Measurements from ENCODE around the gene C1QL4.

C1QL4 gene

GRCh38 chr12:49340095-49340870, 3.3 kb upstream of the C1QL4 start:
- no peaks in the 10 kb centered on the region for H3K79me1 ChIP-seq (replicated peaks; ENCODE audit: low read length, poor library complexity, severe bottlenecking)
- H4K91ac ChIP-seq (ENCODE audit: low read length): no peak overlapping the region
- no peak overlapping the region for H4K8ac ChIP-seq (ENCODE audit: low read length)
- H2BK5ac ChIP-seq (ENCODE audit: low read depth, low read length, poor library complexity, severe bottlenecking): no peak overlapping the region
- H2AK5ac ChIP-seq (ENCODE audit: low read length, severe bottlenecking): no peak overlapping the region
- H3K4me3 ChIP-seq (ENCODE audit: insufficient read depth in 1 of 2, low read depth in 1 of 2, low read length in 2 of 2): no peak overlapping the region
- no peak overlapping the region for H2BK15ac ChIP-seq (ENCODE audit: low read depth, poor library complexity, severe bottlenecking)
- H2AFZ ChIP-seq (ENCODE audit: low read depth, low read length): no peak overlapping the region
- DNase-seq: no peak
- no peak overlapping the region for H3K27ac ChIP-seq (ENCODE audit: low read length, poor library complexity, severe bottlenecking)
- no peaks in the 10 kb centered on the region for H3K9me3 ChIP-seq (ENCODE audit: control insufficient read depth, low read length)
- H3K9ac ChIP-seq (ENCODE audit: low read length): no peak overlapping the region
- H2BK12ac ChIP-seq (ENCODE audit: low read length in 2 of 2): no peak overlapping the region
- no peak overlapping the region for H3K18ac ChIP-seq (ENCODE audit: low read depth in 1 of 2, low read length in 2 of 2)
- H3K36me3 ChIP-seq (ENCODE audit: control insufficient read depth in 1 of 2, insufficient read depth in 2 of 2, low read depth in 1 of 2, low read length in 2 of 2): no peaks in the 10 kb centered on the region
- peaks cover 94 to 95% of the 10 kb centered on the region in 2 experiments for H3K27me3 ChIP-seq (ENCODE audit: control insufficient read depth in 1 of 2, insufficient read depth in 1 of 2, low read length in 2 of 2)
- peaks cover 43% of the 10 kb centered on the region for H3K4me1 ChIP-seq (ENCODE audit: control insufficient read depth, insufficient read depth, low read depth, low read length)
- H3K23ac ChIP-seq (ENCODE audit: low read length in 2 of 2): no peak overlapping the region
- no peak overlapping the region for H2BK120ac ChIP-seq (ENCODE audit: low read depth, low read length)
- no peak overlapping the region for H3K14ac ChIP-seq (ENCODE audit: low read length in 2 of 2)
- no peak overlapping the region for H3K4me2 ChIP-seq (ENCODE audit: low read length, poor library complexity, severe bottlenecking)
- H3K4ac ChIP-seq (ENCODE audit: low read depth in 1 of 2, low read length in 2 of 2): no peak overlapping the region
- WGBS: 48% methylated on average over 2 of the region's 6 CpGs

- WGBS: 24% methylated on average over 5 of the region's 5 CpGs
- no peak overlapping the region for H2BK120ac ChIP-seq (ENCODE audit: low read depth, low read length)
- no peak overlapping the region for H3K4me3 ChIP-seq (ENCODE audit: insufficient read depth in 1 of 2, low read depth in 1 of 2, low read length in 2 of 2)
- H2BK12ac ChIP-seq (ENCODE audit: low read length in 2 of 2): no peak overlapping the region
- no peak overlapping the region for H3K4ac ChIP-seq (ENCODE audit: low read depth in 1 of 2, low read length in 2 of 2)
- H3K23ac ChIP-seq (ENCODE audit: low read length in 2 of 2): no peak overlapping the region
- no peak overlapping the region for H3K18ac ChIP-seq (ENCODE audit: low read depth in 1 of 2, low read length in 2 of 2)
- H2AFZ ChIP-seq (ENCODE audit: low read depth, low read length): no peak overlapping the region
- no peak overlapping the region for H3K14ac ChIP-seq (ENCODE audit: low read length in 2 of 2)
- H3K36me3 ChIP-seq (ENCODE audit: control insufficient read depth in 1 of 2, insufficient read depth in 2 of 2, low read depth in 1 of 2, low read length in 2 of 2): no peaks in the 10 kb centered on the region
- no peak overlapping the region for H2AK5ac ChIP-seq (ENCODE audit: low read length, severe bottlenecking)
- no peak overlapping the region for H4K91ac ChIP-seq (ENCODE audit: low read length)
- peaks cover 39% of the 10 kb centered on the region for H3K4me1 ChIP-seq (ENCODE audit: control insufficient read depth, insufficient read depth, low read depth, low read length)
- no peak overlapping the region for H3K27ac ChIP-seq (ENCODE audit: low read length, poor library complexity, severe bottlenecking)
- no peak overlapping the region for H2BK5ac ChIP-seq (ENCODE audit: low read depth, low read length, poor library complexity, severe bottlenecking)
- H2BK15ac ChIP-seq (ENCODE audit: low read depth, poor library complexity, severe bottlenecking): no peak overlapping the region
- no peak for DNase-seq
- H3K9ac ChIP-seq (ENCODE audit: low read length): no peak overlapping the region
- H3K4me2 ChIP-seq (ENCODE audit: low read length, poor library complexity, severe bottlenecking): no peak overlapping the region
- no peaks in the 10 kb centered on the region for H3K9me3 ChIP-seq (ENCODE audit: control insufficient read depth, low read length)
- H3K27me3 ChIP-seq (ENCODE audit: control insufficient read depth in 1 of 2, insufficient read depth in 1 of 2, low read length in 2 of 2): peaks cover 92 to 98% of the 10 kb centered on the region in 2 experiments
- no peaks in the 10 kb centered on the region for H3K79me1 ChIP-seq (replicated peaks; ENCODE audit: low read length, poor library complexity, severe bottlenecking)
- no peak overlapping the region for H4K8ac ChIP-seq (ENCODE audit: low read length)
Observed at GRCh38 chr12:49339464-49339861, 2.5 kb upstream of the C1QL4 start.

- Histone ChIP-seq H3K9ac (ENCODE audit: low read length) (no peak overlapping the region), H3K4me1 (ENCODE audit: control insufficient read depth, insufficient read depth, low read depth, low read length) (peaks cover 39% of the 10 kb centered on the region), H2BK15ac (ENCODE audit: low read depth, poor library complexity, severe bottlenecking) (no peak overlapping the region), H3K9me3 (ENCODE audit: control insufficient read depth, low read length) (no peaks in the 10 kb centered on the region), H3K4ac (ENCODE audit: low read depth in 1 of 2, low read length in 2 of 2) (no peak overlapping the region), H2BK5ac (ENCODE audit: low read depth, low read length, poor library complexity, severe bottlenecking) (no peak overlapping the region), H2BK120ac (ENCODE audit: low read depth, low read length) (no peak overlapping the region), H4K8ac (ENCODE audit: low read length) (no peak overlapping the region), H3K79me1 (replicated peaks; ENCODE audit: low read length, poor library complexity, severe bottlenecking) (no peaks in the 10 kb centered on the region), H3K18ac (ENCODE audit: low read depth in 1 of 2, low read length in 2 of 2) (no peak overlapping the region), H2AK5ac (ENCODE audit: low read length, severe bottlenecking) (no peak overlapping the region), H3K4me2 (ENCODE audit: low read length, poor library complexity, severe bottlenecking) (no peak overlapping the region), H3K36me3 (ENCODE audit: control insufficient read depth in 1 of 2, insufficient read depth in 2 of 2, low read depth in 1 of 2, low read length in 2 of 2) (no peaks in the 10 kb centered on the region), H3K23ac (ENCODE audit: low read length in 2 of 2) (no peak overlapping the region), H2AFZ (ENCODE audit: low read depth, low read length) (no peak overlapping the region), H4K91ac (ENCODE audit: low read length) (no peak overlapping the region), H3K14ac (ENCODE audit: low read length in 2 of 2) (no peak overlapping the region), H3K27me3 (ENCODE audit: control insufficient read depth in 1 of 2, insufficient read depth in 1 of 2, low read length in 2 of 2) (peaks cover 87 to 98% of the 10 kb centered on the region in 2 experiments), H3K27ac (ENCODE audit: low read length, poor library complexity, severe bottlenecking) (no peak overlapping the region), H2BK12ac (ENCODE audit: low read length in 2 of 2) (no peak overlapping the region), H3K4me3 (ENCODE audit: insufficient read depth in 1 of 2, low read depth in 1 of 2, low read length in 2 of 2) (no peak overlapping the region)
- 28% methylated on average over 4 of the region's 6 CpGs for WGBS
- DNase-seq: no peak
Observed at GRCh38 chr12:49338830-49339463, 2.0 kb upstream of the C1QL4 start.

GRCh38 chr12:49335955-49336644, 888 bp downstream of the C1QL4 start:
- Histone ChIP-seq H3K23ac (ENCODE audit: low read length in 2 of 2) (peak overlapping the region in 1 of 2 experiments; percentile 60), H2BK15ac (ENCODE audit: low read depth, poor library complexity, severe bottlenecking) (no peak overlapping the region), H2AFZ (ENCODE audit: low read depth, low read length) (no peak overlapping the region), H2AK5ac (ENCODE audit: low read length, severe bottlenecking) (no peak overlapping the region), H3K4me1 (ENCODE audit: control insufficient read depth, insufficient read depth, low read depth, low read length) (peaks cover 17% of the 10 kb centered on the region), H3K79me1 (replicated peaks; ENCODE audit: low read length, poor library complexity, severe bottlenecking) (no peaks in the 10 kb centered on the region), H3K36me3 (ENCODE audit: control insufficient read depth in 1 of 2, insufficient read depth in 2 of 2, low read depth in 1 of 2, low read length in 2 of 2) (peaks cover 0 to 6% of the 10 kb centered on the region in 2 experiments), H2BK120ac (ENCODE audit: low read depth, low read length) (no peak overlapping the region), H3K27me3 (ENCODE audit: control insufficient read depth in 1 of 2, insufficient read depth in 1 of 2, low read length in 2 of 2) (peaks cover 58 to 84% of the 10 kb centered on the region in 2 experiments), H2BK5ac (ENCODE audit: low read depth, low read length, poor library complexity, severe bottlenecking) (no peak overlapping the region), H2BK12ac (ENCODE audit: low read length in 2 of 2) (no peak overlapping the region), H3K9me3 (ENCODE audit: control insufficient read depth, low read length) (no peaks in the 10 kb centered on the region), H3K4me3 (ENCODE audit: insufficient read depth in 1 of 2, low read depth in 1 of 2, low read length in 2 of 2) (no peak overlapping the region), H4K8ac (ENCODE audit: low read length) (no peak overlapping the region), H3K4ac (ENCODE audit: low read depth in 1 of 2, low read length in 2 of 2) (no peak overlapping the region), H3K4me2 (ENCODE audit: low read length, poor library complexity, severe bottlenecking) (no peak overlapping the region), H3K14ac (ENCODE audit: low read length in 2 of 2) (no peak overlapping the region), H4K91ac (ENCODE audit: low read length) (no peak overlapping the region), H3K18ac (ENCODE audit: low read depth in 1 of 2, low read length in 2 of 2) (no peak overlapping the region), H3K9ac (ENCODE audit: low read length) (no peak overlapping the region), H3K27ac (ENCODE audit: low read length, poor library complexity, severe bottlenecking) (no peak overlapping the region)
- 24% methylated on average over 70 of the region's 72 CpGs for WGBS
- DNase-seq: no peak
